ENCODE data around the gene GANAB.

Gene GANAB

DNA sequence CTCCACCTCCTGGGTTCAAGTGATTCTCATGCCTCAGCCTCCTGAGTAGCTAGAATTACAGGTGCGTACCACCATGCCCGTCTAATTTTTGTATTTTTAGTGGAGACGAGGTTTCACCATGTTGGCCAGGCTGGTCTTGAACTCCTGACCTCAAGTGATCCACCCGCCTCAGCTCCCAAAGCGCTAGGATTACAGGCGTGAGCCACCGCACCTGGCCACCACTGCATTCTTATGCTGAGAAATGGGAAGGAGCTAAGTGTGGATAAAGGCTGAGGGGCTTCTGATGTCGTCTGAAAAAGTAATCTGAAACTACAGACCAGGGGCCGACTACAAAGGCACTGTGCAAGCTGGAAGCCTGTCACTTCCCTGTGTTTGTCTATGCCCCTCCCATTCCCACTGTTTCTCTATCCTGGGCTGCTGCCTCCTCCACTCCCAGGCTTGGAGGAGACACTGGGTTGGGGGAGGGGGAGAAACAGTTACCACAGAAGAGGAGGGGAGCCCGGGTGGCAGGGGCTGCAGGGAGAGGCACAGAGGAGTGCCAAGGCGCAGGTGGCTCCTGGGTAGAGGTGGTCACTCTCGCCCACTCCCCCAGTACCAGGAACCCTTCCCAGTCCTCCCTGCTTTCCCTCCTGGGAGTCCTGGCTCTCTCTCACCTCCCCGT lies 41.8 kb downstream of the GANAB start:
- H3K4me3 ChIP-seq (ENCODE audit: low read depth, low read length) = no peak overlapping the region
- DNase-seq (ENCODE audit: low read depth) = no peak
- TF ChIP-seq, protein P1, sequence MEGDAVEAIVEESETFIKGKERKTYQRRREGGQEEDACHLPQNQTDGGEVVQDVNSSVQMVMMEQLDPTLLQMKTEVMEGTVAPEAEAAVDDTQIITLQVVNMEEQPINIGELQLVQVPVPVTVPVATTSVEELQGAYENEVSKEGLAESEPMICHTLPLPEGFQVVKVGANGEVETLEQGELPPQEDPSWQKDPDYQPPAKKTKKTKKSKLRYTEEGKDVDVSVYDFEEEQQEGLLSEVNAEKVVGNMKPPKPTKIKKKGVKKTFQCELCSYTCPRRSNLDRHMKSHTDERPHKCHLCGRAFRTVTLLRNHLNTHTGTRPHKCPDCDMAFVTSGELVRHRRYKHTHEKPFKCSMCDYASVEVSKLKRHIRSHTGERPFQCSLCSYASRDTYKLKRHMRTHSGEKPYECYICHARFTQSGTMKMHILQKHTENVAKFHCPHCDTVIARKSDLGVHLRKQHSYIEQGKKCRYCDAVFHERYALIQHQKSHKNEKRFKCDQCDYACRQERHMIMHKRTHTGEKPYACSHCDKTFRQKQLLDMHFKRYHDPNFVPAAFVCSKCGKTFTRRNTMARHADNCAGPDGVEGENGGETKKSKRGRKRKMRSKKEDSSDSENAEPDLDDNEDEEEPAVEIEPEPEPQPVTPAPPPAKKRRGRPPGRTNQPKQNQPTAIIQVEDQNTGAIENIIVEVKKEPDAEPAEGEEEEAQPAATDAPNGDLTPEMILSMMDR (IDR thresholded peaks at IDR 0.05; ENCODE audit: low read depth, low read length, missing control alignments) = no peak

DNA sequence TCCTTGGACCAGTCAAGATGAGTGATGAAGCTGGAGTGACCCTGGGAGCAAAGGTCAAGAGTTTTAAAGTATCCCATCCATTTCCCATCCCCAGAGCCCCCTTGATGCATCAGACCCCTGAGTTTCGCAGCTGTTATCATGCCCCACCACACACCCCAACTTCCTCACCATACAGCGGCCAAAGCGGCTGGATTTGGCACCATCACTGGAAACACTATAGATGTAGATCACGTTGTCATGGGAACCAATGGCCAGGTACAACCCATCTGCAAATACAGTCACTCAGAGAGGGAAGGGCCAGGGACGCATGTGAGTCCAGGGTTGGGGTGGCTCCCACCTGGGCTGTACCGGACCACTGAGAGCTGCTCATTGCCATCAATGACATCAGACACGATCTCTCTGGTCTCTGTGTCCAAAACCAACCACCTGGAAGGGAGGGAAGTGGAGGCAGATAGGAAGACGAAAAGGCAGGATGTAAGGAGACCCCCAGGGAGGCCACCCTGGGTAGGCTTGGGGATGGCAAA lies 42.6 kb downstream of the GANAB start:
- H3K4me3 ChIP-seq (ENCODE audit: low read depth, low read length) = no peak overlapping the region
- DNase-seq (ENCODE audit: low read depth) = no peak
- TF ChIP-seq, protein P1 (IDR thresholded peaks at IDR 0.05; ENCODE audit: low read depth, low read length, missing control alignments) = no peak

DNA sequence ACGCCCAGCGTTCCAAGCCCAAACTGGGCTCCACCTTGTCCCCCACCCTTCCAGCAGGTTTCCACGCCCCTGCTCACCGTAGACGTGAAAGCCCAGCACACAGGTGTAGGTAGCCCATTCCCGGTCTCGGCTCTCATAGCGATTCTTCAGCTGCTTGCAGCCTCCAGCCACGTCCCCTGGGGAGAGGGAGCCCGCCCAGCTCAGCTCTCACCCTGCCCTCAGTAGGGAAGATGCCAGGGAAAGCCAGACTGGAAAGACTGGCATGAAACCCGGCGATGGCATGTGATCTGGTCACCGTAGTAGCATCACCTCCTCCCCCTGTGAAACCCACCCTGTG lies 43.4 kb downstream of the GANAB start:
- no peak for DNase-seq (ENCODE audit: low read depth)
- TF ChIP-seq, protein P1 (IDR thresholded peaks at IDR 0.05; ENCODE audit: low read depth, low read length, missing control alignments) = no peak
- H3K4me3 ChIP-seq (ENCODE audit: low read depth, low read length) = no peak overlapping the region

DNA sequence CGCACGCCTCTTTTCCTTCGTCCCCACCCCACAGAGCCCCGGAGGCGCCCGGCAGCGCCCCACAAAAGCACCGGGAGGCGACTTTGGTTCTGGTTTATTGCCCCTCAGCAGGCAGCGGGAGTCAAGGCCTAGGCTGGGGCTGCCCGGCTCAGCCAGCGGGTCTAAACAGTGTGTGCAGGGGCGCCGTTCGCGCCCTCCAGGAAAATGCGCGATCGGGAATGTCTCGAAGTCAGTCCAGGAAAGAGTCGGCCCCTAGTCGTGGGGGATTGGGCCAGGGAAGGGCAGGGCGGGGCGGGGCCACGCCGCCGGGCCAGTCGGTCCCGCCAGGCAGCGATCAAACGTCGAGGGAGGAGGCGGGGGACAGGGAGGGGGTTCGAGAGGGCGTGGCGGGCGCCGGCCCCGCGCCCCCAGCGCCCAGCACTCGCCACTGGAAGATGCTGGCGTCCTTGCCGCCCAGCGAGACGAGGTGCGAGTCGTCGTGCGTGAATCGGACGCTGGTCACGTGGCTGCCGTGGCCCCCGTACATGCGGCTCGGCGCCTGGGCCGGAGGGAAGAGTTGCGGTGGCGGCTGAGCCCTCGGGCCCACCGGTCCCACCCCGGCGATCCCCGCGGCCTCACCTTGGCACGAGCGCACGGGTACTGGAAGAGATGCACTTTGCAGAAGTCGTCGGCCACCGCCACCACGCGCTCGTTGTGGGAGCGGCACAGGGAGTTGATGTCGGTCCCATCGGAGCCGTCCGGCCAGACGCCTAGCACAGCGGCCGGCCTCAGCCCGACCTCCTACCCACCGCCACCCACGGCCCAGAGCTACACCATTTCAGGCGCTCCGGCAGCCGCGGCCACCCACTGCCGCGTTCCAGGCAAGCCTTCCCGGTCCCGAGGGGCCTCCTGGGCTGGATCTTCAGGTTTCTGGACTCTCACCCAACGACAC lies 44.0 kb downstream of the GANAB start:
- TF ChIP-seq, protein P1 (IDR thresholded peaks at IDR 0.05; ENCODE audit: low read depth, low read length, missing control alignments) = no peak
- H3K4me3 ChIP-seq (ENCODE audit: low read depth, low read length) = peak overlapping the region; percentile 57
- DNase-seq (ENCODE audit: low read depth) = no peak

DNA sequence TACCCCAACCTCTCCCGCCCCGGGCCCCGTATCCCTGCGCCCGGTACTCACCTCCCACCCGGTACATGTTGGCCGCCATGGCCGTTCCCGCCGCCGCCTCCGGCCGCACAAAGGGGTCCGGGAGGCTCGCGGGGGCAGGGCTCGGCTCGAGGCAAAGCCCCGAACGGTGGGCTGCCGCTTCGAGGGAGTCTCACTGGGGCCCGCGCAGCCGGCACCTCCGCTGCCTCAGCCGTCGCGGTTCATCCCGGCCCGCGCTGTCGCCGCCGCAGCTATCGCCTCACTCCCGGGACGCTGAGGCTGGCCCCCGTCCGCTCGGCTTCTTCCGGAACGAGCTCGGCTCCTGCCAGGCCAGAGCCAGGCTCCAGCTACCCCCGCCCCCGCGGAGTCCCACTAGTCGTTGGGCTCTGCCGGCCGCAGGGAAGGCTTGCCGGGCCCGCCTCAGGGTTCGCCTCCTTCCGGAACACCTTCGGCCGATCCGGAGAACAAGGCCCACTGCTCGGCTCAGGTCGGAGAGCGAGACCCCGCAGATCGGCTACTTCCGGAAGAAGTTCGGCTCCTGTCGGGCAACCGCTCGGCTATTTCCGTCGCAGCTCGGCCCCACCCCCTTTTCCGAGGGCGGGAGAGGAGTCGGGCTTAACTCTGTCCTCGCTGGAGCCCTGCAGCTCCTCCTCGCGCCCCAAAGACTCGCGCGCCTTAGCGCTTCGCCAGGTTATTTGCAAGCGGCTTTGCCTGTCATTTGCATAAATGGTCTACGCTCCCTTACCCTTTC lies 44.9 kb downstream of the GANAB start, which contains the start of gene MTA2:
Gene MTA2 (minus strand): TSS at position 494 of the 769 bp plus-strand sequence. CDS start 415 bp downstream, at position 79.
- TF ChIP-seq, protein P1 (IDR thresholded peaks at IDR 0.05; ENCODE audit: low read depth, low read length, missing control alignments) = no peak
- peak; percentile 97 for DNase-seq (ENCODE audit: low read depth)
- H3K4me3 ChIP-seq (ENCODE audit: low read depth, low read length) = peak within 1 kb of the TSS; percentile 95

DNA sequence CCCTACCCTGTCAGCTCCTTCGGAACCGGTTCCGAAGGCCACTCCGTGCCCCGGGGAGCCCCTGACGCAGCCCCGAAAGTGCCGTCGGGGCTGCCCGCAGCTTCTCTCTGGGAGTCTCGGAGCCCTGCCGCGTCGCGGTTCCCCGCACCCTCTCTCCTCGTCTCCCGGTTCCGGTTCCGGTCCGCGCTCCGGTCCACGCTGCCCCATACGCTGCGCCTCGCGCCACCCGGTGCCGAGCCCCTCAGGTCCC lies 45.4 kb downstream of the GANAB start:
- no peak for DNase-seq (ENCODE audit: low read depth)
- TF ChIP-seq, protein P1 (IDR thresholded peaks at IDR 0.05; ENCODE audit: low read depth, low read length, missing control alignments) = no peak
- H3K4me3 ChIP-seq (ENCODE audit: low read depth, low read length) = peak overlapping the region; percentile 95

All from GM12864 (cell line).